NCI-H146 (cell line): ENCODE data around the gene KRTAP5-11.
"Not testable (repeated sequence)": the region's sequence is repeated elsewhere in the genome, so short reads cannot be mapped to it uniquely, and the experiment has no call there.

ENCODE experiments used
- DNase-seq: peaks from one replicate; lab custom pipeline; 2025; lab: John Stamatoyannopoulos, UW

Gene KRTAP5-11

GRCh38 chr11:71582309-71582895 is at the start of gene KRTAP5-11:
TSS of gene KRTAP5-11 (minus strand) at chr11:71582875. CDS start at chr11:71582837, 38 bp downstream.
- no peak for DNase-seq

- not testable (repeated sequence) for DNase-seq
Measured at GRCh38 chr11:71631551-71631950, 48.9 kb upstream of the KRTAP5-11 start.

GRCh38 chr11:71630071-71630470 is 47.4 kb upstream of the KRTAP5-11 start:
- not testable (repeated sequence) for DNase-seq

- DNase-seq: not testable (repeated sequence)
Measured at GRCh38 chr11:71628943-71629342, 46.3 kb upstream of the KRTAP5-11 start.

GRCh38 chr11:71623226-71623625 is 40.6 kb upstream of the KRTAP5-11 start:
- DNase-seq: not testable (repeated sequence)

- DNase-seq: not testable (repeated sequence)
Measured at GRCh38 chr11:71622561-71622960, 39.9 kb upstream of the KRTAP5-11 start.

GRCh38 chr11:71615003-71615402 is 32.3 kb upstream of the KRTAP5-11 start:
- DNase-seq: not testable (repeated sequence)

- not testable (repeated sequence) for DNase-seq
Measured at GRCh38 chr11:71614366-71614917, 31.8 kb upstream of the KRTAP5-11 start.

GRCh38 chr11:71613931-71614330 is 31.3 kb upstream of the KRTAP5-11 start:
- DNase-seq: not testable (repeated sequence)

GRCh38 chr11:71611218-71611910 is 28.7 kb upstream of the KRTAP5-11 start:
- DNase-seq: not testable (repeated sequence)

GRCh38 chr11:71608272-71608671 is 25.6 kb upstream of the KRTAP5-11 start:
- not testable (repeated sequence) for DNase-seq

GRCh38 chr11:71607520-71608216 is 25.0 kb upstream of the KRTAP5-11 start:
- not testable (repeated sequence) for DNase-seq

- DNase-seq: not testable (repeated sequence)
Measured at GRCh38 chr11:71606853-71607519, 24.3 kb upstream of the KRTAP5-11 start.

- DNase-seq: not testable (repeated sequence)
Measured at GRCh38 chr11:71604798-71605488, 22.3 kb upstream of the KRTAP5-11 start.

- not testable (repeated sequence) for DNase-seq
Measured at GRCh38 chr11:71603221-71603620, 20.5 kb upstream of the KRTAP5-11 start.

GRCh38 chr11:71589546-71589920 is 6.9 kb upstream of the KRTAP5-11 start:
- DNase-seq: not testable (repeated sequence)

GRCh38 chr11:71588822-71589545 is 6.3 kb upstream of the KRTAP5-11 start:
- not testable (repeated sequence) for DNase-seq

GRCh38 chr11:71588314-71588713 is 5.6 kb upstream of the KRTAP5-11 start:
- not testable (repeated sequence) for DNase-seq

GRCh38 chr11:71585673-71586072 is 3.0 kb upstream of the KRTAP5-11 start:
- not testable (repeated sequence) for DNase-seq

GRCh38 chr11:71582969-71583368 is 294 bp upstream of the KRTAP5-11 start:
- not testable (repeated sequence) for DNase-seq

- DNase-seq: no peak
Measured at GRCh38 chr11:71581826-71582225, 849 bp downstream of the KRTAP5-11 start.
